ENCODE measurements around the gene TAF11L6.
"Not testable (repeated sequence)": the region's sequence is repeated elsewhere in the genome, so short reads cannot be mapped to it uniquely, and the experiment has no call there.

DNA sequence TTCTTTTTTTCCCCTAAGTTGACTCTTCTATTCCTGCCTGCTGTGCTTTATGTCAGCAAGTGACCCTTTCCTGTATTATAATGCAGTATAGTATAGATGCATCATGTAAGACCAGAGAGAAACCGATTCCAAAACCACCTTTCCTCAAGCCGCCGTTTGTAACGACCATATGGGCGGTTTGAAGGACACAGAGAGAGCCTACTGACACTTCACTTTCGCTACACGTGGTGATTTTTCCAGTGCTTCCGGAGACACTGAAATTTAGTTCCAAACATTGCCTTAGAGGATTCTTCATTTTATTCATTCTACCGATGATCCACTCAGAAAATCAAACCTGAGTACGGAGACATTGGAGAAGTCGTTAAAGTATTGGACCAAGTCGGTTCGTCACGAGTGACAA is 9.0 kb upstream of the TAF11L6 start:
- TF ChIP-seq CTCF (conservative IDR thresholded peaks at IDR 0.05; ENCODE audit: low read length); EZH2phosphoT487 (IDR thresholded peaks at IDR 0.05; ENCODE audit: borderline replicate concordance): not testable (repeated sequence)
